Measurements from ENCODE around the gene ELL2. TPM values are rescaled to one million over a fixed set of nuclear protein-coding genes. Genes with fewer than 3 reads are reported as not detected.

The ELL2 gene
- total RNA-seq, 4 donors from 2014 or later, result 5.8 to 46.8 (median 19.7) TPM

GRCh38 chr5:95946451-95946850 is 15.2 kb downstream of the ELL2 start:
- intact Hi-C loops (cut with DNase I; ENCODE audit: low total_unique reads), result no loop called here
- Histone ChIP-seq H3K27me3 (no peaks in the 10 kb centered on the region), H3K36me3 (no peaks in the 10 kb centered on the region), H3K4me1 (peaks cover 3 to 19% (median 5%) of the 10 kb centered on the region in 4 donors), H3K4me3 (no peak overlapping the region), H3K27ac (no peak overlapping the region), H3K9me3 (no peaks in the 10 kb centered on the region)
- in situ Hi-C loops (cut with MboI; ENCODE audit: low pct_ligation_motif_present in 1 of 4, low pct_unique_long_range_greater_than_20kb in 1 of 4, low sequenced_read_pairs in 3 of 4), result no loop called here
- TF ChIP-seq EP300 (IDR thresholded peaks at IDR 0.05; ENCODE audit: low read depth) (no peak), CTCF (IDR thresholded peaks at IDR 0.05) (no peak), POLR2AphosphoS5 (IDR thresholded peaks at IDR 0.05) (no peak), POLR2A (IDR thresholded peaks at IDR 0.05) (no peak)
- WGBS, 2 donors (ENCODE audit: low coverage in 1 of 2), result 94 to 100% methylated on average over 1 of the region's 1 CpG
- no peak for DNase-seq

GRCh38 chr5:95942968-95943367 is 18.7 kb downstream of the ELL2 start:
- Histone ChIP-seq H3K9me3 (no peaks in the 10 kb centered on the region), H3K27me3 (no peaks in the 10 kb centered on the region), H3K36me3 (no peaks in the 10 kb centered on the region), H3K27ac (no peak overlapping the region), H3K4me1 (peaks cover 0 to 8% (median 5%) of the 10 kb centered on the region in 4 donors), H3K4me3 (no peak overlapping the region)
- WGBS, 2 donors (ENCODE audit: low coverage in 1 of 2), result 88 to 92% methylated on average over 2 of the region's 2 CpGs
- TF ChIP-seq POLR2A (IDR thresholded peaks at IDR 0.05), result no peak
- no peak for TF ChIP-seq POLR2AphosphoS5 (IDR thresholded peaks at IDR 0.05)
- TF ChIP-seq CTCF (IDR thresholded peaks at IDR 0.05), result no peak
- TF ChIP-seq EP300 (IDR thresholded peaks at IDR 0.05; ENCODE audit: low read depth), result no peak
- in situ Hi-C loops (cut with MboI; ENCODE audit: low pct_ligation_motif_present in 1 of 4, low pct_unique_long_range_greater_than_20kb in 1 of 4, low sequenced_read_pairs in 3 of 4) (no loop called here), intact Hi-C loops (cut with DNase I; ENCODE audit: low total_unique reads) (no loop called here)
- no peak for DNase-seq

GRCh38 chr5:95942414-95942813 is 19.2 kb downstream of the ELL2 start:
- in situ Hi-C loops (cut with MboI; ENCODE audit: low pct_ligation_motif_present in 1 of 4, low pct_unique_long_range_greater_than_20kb in 1 of 4, low sequenced_read_pairs in 3 of 4), result no loop called here

GRCh38 chr5:95941756-95942155 is 19.9 kb downstream of the ELL2 start:
- Histone ChIP-seq H3K9me3 (no peaks in the 10 kb centered on the region), H3K36me3 (no peaks in the 10 kb centered on the region), H3K27ac (no peak overlapping the region), H3K4me3 (no peak overlapping the region), H3K27me3 (no peaks in the 10 kb centered on the region), H3K4me1 (peaks cover 0 to 8% (median 4%) of the 10 kb centered on the region in 4 donors)
- intact Hi-C loops (cut with DNase I; ENCODE audit: low total_unique reads) (no loop called here), in situ Hi-C loops (cut with MboI; ENCODE audit: low pct_ligation_motif_present in 1 of 4, low pct_unique_long_range_greater_than_20kb in 1 of 4, low sequenced_read_pairs in 3 of 4) (no loop called here)
- TF ChIP-seq EP300 (IDR thresholded peaks at IDR 0.05; ENCODE audit: low read depth) (no peak), POLR2AphosphoS5 (IDR thresholded peaks at IDR 0.05) (no peak), POLR2A (IDR thresholded peaks at IDR 0.05) (no peak), CTCF (IDR thresholded peaks at IDR 0.05) (no peak)
- no peak for DNase-seq

More at GRCh38 chr5:95942414-95942813, 19.2 kb downstream of the ELL2 start:
- Histone ChIP-seq H3K27me3 (no peaks in the 10 kb centered on the region), H3K9me3 (no peaks in the 10 kb centered on the region), H3K36me3 (no peaks in the 10 kb centered on the region), H3K4me3 (no peak overlapping the region), H3K4me1 (peaks cover 0 to 8% (median 4%) of the 10 kb centered on the region in 4 donors), H3K27ac (no peak overlapping the region)
- TF ChIP-seq CTCF (IDR thresholded peaks at IDR 0.05) (no peak), POLR2AphosphoS5 (IDR thresholded peaks at IDR 0.05) (no peak), EP300 (IDR thresholded peaks at IDR 0.05; ENCODE audit: low read depth) (no peak)
- DNase-seq, result no peak
- 96 to 100% methylated on average over 2 of the region's 2 CpGs for WGBS, 2 donors (ENCODE audit: low coverage in 1 of 2)
- intact Hi-C loops (cut with DNase I; ENCODE audit: low total_unique reads), result no loop called here
